HL-60 (cell line): ENCODE data around the gene CYB561D2.

Experiments
- DNase-seq, 2 experiments: peaks; one replicate each; pipeline ENCODE4 v3.0.0-alpha.2; 2010 to 2020; ENCODE audit warnings: low read depth in 1 of 2, low spot score in 1 of 2
- H3K27ac ChIP-seq: fragments of 250-450 bp; sonication (Bioruptor Pico); replicated peaks from 2 replicates; pipeline ENCODE4 v1.5.1; 2020; ENCODE audit warnings: mild to moderate bottlenecking, moderate library complexity
- H3K27me3 ChIP-seq: fragments of 250-450 bp; sonication (Bioruptor Pico); 2 replicates; pipeline ENCODE4 v1.5.1; 2021; ENCODE audit warnings: mild to moderate bottlenecking, moderate library complexity; ENCODE audit not compliant: insufficient read depth, poor library complexity, severe bottlenecking
- H3K4me3 ChIP-seq: replicated peaks from 2 replicates; pipeline ENCODE4 v1.5.1; 2011; ENCODE audit warnings: mild to moderate bottlenecking, control low read depth, low read length; ENCODE audit not compliant: insufficient read depth
- GABPA ChIP-seq: IDR thresholded peaks from 2 replicates; pipeline ENCODE4 v1.6.1; 2012; ENCODE audit warnings: low read depth
- POLR2AphosphoS5 ChIP-seq: IDR thresholded peaks from 2 replicates; pipeline ENCODE4 v1.6.1; 2012; ENCODE audit warnings: low read depth
- REST ChIP-seq: IDR thresholded peaks from 2 replicates; pipeline ENCODE4 v1.6.1; 2012; ENCODE audit warnings: low read depth; ENCODE audit not compliant: insufficient replicate concordance
- SPI1 ChIP-seq: IDR thresholded peaks from 2 replicates; pipeline ENCODE4 v1.6.1; 2012; ENCODE audit warnings: low read depth, mild to moderate bottlenecking, borderline replicate concordance
- TF ChIP-seq, protein P1 (sequence below): IDR thresholded peaks from one replicate; pipeline ENCODE4 v1.5.1; 2011; ENCODE audit warnings: low read length, control low read depth, inconsistent platforms; ENCODE audit not compliant: insufficient read depth

Gene CYB561D2

GRCh38 chr3:50321336-50322114 is 29.1 kb upstream of the CYB561D2 start:
- H3K4me3 ChIP-seq = peak overlapping the region; percentile 68
- no peaks in the 10 kb centered on the region for H3K27me3 ChIP-seq
- TF ChIP-seq POLR2AphosphoS5 (peak; percentile 32; the same call in 1 of the 2 replicates), GABPA (no peak), REST (no peak), SPI1 (no peak)
- TF ChIP-seq, protein P1, sequence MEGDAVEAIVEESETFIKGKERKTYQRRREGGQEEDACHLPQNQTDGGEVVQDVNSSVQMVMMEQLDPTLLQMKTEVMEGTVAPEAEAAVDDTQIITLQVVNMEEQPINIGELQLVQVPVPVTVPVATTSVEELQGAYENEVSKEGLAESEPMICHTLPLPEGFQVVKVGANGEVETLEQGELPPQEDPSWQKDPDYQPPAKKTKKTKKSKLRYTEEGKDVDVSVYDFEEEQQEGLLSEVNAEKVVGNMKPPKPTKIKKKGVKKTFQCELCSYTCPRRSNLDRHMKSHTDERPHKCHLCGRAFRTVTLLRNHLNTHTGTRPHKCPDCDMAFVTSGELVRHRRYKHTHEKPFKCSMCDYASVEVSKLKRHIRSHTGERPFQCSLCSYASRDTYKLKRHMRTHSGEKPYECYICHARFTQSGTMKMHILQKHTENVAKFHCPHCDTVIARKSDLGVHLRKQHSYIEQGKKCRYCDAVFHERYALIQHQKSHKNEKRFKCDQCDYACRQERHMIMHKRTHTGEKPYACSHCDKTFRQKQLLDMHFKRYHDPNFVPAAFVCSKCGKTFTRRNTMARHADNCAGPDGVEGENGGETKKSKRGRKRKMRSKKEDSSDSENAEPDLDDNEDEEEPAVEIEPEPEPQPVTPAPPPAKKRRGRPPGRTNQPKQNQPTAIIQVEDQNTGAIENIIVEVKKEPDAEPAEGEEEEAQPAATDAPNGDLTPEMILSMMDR = peak; percentile 32
- peak overlapping the region; percentile 100 for H3K27ac ChIP-seq
- DNase-seq = peak; percentile 78 to 87

DNA sequence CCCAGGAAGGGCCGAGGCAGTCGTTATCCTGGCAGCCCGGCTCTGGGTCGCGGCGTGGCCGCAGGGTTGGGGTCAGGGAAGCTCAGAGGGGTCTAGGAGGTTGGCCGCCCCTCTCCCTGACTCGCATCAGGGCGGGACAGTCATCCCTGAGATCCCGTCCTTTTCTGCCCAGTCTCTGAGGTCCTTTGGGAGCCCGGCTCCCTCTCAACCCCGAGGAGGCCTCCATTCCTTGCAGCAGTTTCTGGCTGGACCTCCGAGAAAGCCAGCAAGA is 28.6 kb upstream of the CYB561D2 start:
- no peaks in the 10 kb centered on the region for H3K27me3 ChIP-seq
- DNase-seq = no peak
- peak overlapping the region; percentile 100 for H3K27ac ChIP-seq
- H3K4me3 ChIP-seq = peak overlapping the region; percentile 68
- no peak for TF ChIP-seq SPI1
- TF ChIP-seq GABPA = no peak
- TF ChIP-seq POLR2AphosphoS5 = no peak
- TF ChIP-seq, protein P1 = no peak
- TF ChIP-seq REST = no peak

- Histone ChIP-seq H3K27ac (peak within 1 kb of the TSS; percentile 100), H3K4me3 (peak within 1 kb of the TSS; percentile 68), H3K27me3 (no peaks in the 10 kb centered on the region)
- DNase-seq = no peak
- TF ChIP-seq GABPA = no peak
- TF ChIP-seq POLR2AphosphoS5 = no peak
- TF ChIP-seq, protein P1 = no peak
- no peak for TF ChIP-seq SPI1
- TF ChIP-seq REST = no peak
These were observed 28.1 kb upstream of the CYB561D2 start, which contains the start of gene HYAL2 for GRCh38 chr3:50322386-50323091. HYAL2 (minus strand) TSS chr3:50322745; CDS start chr3:50320489, 2,256 bp downstream.
